Nephron progenitor cell (in vitro differentiated cells): ENCODE results near the gene KRTCAP2.

Experiments used
- DNase-seq: peaks from one replicate; pipeline ENCODE4 v3.0.0; 2021
- H3K27ac Mint-ChIP-seq: 2 replicates; pipeline ENCODE4 v1.8.0; 2021; ENCODE audit warnings: mild to moderate bottlenecking, moderate library complexity, mixed read lengths
- H3K27me3 Mint-ChIP-seq: 2 replicates; pipeline ENCODE4 v1.8.0; 2021; ENCODE audit warnings: mild to moderate bottlenecking, low read depth, mixed read lengths; ENCODE audit not compliant: poor library complexity
- H3K36me3 Mint-ChIP-seq: 2 replicates; pipeline ENCODE4 v1.8.0; 2021; ENCODE audit warnings: low read depth, mixed read lengths
- H3K4me1 Mint-ChIP-seq: 2 replicates; pipeline ENCODE4 v1.8.0; 2021; ENCODE audit warnings: mixed read lengths
- H3K4me3 Mint-ChIP-seq: 2 replicates; pipeline ENCODE4 v1.8.0; 2021; ENCODE audit warnings: mild to moderate bottlenecking, moderate library complexity, mixed read lengths
- H3K9me3 Mint-ChIP-seq: 2 replicates; pipeline ENCODE4 v1.8.0; 2021; ENCODE audit warnings: mild to moderate bottlenecking, moderate library complexity, mixed read lengths
- TF ChIP-seq, protein P1 (sequence below): fragments of 200-600 bp; sonication (generic); IDR thresholded peaks from 2 replicates; pipeline ENCODE4 v1.5.0; 2021; ENCODE audit warnings: antibody characterized with exemption

KRTCAP2 gene

GRCh38 chr1:155145491-155145890, 27.6 kb downstream of the KRTCAP2 start:
- Mint-ChIP-seq H3K4me1 (no peaks in the 10 kb centered on the region), H3K27ac (no peak overlapping the region), H3K4me3 (no peak overlapping the region), H3K27me3 (peaks cover 39% of the 10 kb centered on the region), H3K9me3 (no peaks in the 10 kb centered on the region), H3K36me3 (no peaks in the 10 kb centered on the region)
- no peak for DNase-seq
- TF ChIP-seq, protein P1, sequence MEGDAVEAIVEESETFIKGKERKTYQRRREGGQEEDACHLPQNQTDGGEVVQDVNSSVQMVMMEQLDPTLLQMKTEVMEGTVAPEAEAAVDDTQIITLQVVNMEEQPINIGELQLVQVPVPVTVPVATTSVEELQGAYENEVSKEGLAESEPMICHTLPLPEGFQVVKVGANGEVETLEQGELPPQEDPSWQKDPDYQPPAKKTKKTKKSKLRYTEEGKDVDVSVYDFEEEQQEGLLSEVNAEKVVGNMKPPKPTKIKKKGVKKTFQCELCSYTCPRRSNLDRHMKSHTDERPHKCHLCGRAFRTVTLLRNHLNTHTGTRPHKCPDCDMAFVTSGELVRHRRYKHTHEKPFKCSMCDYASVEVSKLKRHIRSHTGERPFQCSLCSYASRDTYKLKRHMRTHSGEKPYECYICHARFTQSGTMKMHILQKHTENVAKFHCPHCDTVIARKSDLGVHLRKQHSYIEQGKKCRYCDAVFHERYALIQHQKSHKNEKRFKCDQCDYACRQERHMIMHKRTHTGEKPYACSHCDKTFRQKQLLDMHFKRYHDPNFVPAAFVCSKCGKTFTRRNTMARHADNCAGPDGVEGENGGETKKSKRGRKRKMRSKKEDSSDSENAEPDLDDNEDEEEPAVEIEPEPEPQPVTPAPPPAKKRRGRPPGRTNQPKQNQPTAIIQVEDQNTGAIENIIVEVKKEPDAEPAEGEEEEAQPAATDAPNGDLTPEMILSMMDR, result no peak

DNA sequence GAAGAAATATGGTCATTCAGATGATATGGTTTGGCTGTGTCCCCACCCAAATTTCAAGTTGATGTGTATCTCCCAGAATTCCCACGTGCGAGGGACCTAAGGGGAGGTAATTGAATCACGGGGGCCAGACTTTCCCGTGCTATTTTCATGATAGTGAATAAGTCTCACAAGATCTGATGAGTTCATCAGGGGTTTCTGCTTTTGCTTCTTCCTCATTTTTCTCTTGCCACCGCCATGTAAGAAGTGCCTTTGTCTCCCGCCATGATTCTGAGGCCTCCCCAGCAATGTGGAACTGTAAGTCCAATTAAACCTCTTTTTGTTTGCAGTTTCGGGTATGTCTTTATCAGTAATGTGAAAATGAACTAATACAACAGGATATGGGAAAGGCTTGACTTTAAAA, 31.4 kb downstream of the KRTCAP2 start:
- no peaks in the 10 kb centered on the region for H3K9me3 Mint-ChIP-seq
- peaks cover 29% of the 10 kb centered on the region for H3K4me1 Mint-ChIP-seq
- H3K27ac Mint-ChIP-seq, result no peak overlapping the region
- H3K36me3 Mint-ChIP-seq, result peaks cover 16% of the 10 kb centered on the region
- TF ChIP-seq, protein P1, result no peak
- H3K4me3 Mint-ChIP-seq, result peak overlapping the region; percentile 44
- H3K27me3 Mint-ChIP-seq, result peaks cover 22% of the 10 kb centered on the region
- no peak for DNase-seq

- no peak for DNase-seq
- peaks cover 22% of the 10 kb centered on the region for H3K27me3 Mint-ChIP-seq
- peak overlapping the region; percentile 72 for H3K27ac Mint-ChIP-seq
- H3K4me1 Mint-ChIP-seq, result peaks cover 41% of the 10 kb centered on the region
- TF ChIP-seq, protein P1, result no peak
- peaks cover 16% of the 10 kb centered on the region for H3K36me3 Mint-ChIP-seq
- H3K4me3 Mint-ChIP-seq, result peak overlapping the region; percentile 94
- no peaks in the 10 kb centered on the region for H3K9me3 Mint-ChIP-seq
Measured at GRCh38 chr1:155140630-155140953, 32.5 kb downstream of the KRTCAP2 start.

DNA sequence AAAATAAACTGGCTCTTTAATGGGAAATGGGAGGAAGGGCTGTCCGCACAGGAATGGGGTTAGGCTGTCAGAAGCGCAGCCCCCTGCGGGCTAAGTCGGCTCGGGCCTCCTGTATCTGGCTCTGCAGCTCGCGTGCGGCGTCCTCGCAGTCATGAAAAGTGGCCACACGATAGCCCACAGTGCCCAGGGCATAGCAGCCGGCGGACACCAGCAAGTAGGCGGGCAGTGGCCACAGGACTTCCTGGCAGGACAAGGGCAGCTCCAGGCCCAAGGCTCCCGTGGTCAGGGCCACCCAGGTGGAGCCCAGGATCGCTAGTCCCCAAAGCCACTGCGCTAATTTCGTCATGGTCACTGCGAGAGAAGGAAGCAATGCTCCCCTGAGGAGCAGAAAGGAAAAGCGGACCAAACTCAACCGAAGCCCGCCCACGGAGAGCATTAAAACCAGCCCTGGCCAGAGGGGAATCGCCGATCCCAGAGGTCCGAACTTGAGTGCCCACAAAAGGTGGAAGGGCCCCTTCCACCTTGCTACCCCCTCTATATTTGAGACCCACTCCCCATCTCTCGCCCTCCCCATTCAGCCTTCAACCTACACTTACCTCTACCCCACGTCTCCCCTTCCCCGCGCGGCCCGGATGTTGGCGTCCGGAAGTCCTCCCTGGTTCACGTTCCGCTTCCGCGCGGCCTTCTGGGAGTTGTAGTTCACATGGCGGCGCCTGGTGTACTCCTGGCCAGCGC, 33.0 kb downstream of the KRTCAP2 start, which contains the start of gene DPM3:
Gene DPM3, minus strand, starts transcription at position 637 of the 735 bp plus-strand sequence. Its CDS starts 291 bp downstream, at position 346.
- Mint-ChIP-seq H3K36me3 (peaks cover 16% of the 10 kb centered on the region), H3K9me3 (no peaks in the 10 kb centered on the region), H3K27me3 (peaks cover 19% of the 10 kb centered on the region), H3K4me3 (peak within 1 kb of the TSS; percentile 94), H3K27ac (peak within 1 kb of the TSS; percentile 72), H3K4me1 (peaks cover 46% of the 10 kb centered on the region)
- DNase-seq, result peak; percentile 88
- TF ChIP-seq, protein P1, result no peak

- H3K27ac Mint-ChIP-seq, result peak overlapping the region; percentile 69
- peak overlapping the region; percentile 94 for H3K4me3 Mint-ChIP-seq
- TF ChIP-seq, protein P1, result no peak
- H3K36me3 Mint-ChIP-seq, result peaks cover 30% of the 10 kb centered on the region
- no peak for DNase-seq
- H3K4me1 Mint-ChIP-seq, result peaks cover 68% of the 10 kb centered on the region
- H3K27me3 Mint-ChIP-seq, result peaks cover 8% of the 10 kb centered on the region
- no peaks in the 10 kb centered on the region for H3K9me3 Mint-ChIP-seq
Measured at GRCh38 chr1:155137154-155137949, 35.8 kb downstream of the KRTCAP2 start.
